GM19372 (cell line): ENCODE results near the gene STK25.
"Not testable (repeated sequence)": the region's sequence is repeated elsewhere in the genome, so short reads cannot be mapped to it uniquely, and the experiment has no call there.

Source experiments
- ATAC-seq: cut with Tn5 transposase; IDR thresholded peaks from one replicate; pipeline ENCODE4 v1.9.1; 2021; ENCODE audit warnings: mild to moderate bottlenecking, low read depth, moderate library complexity; ENCODE audit not compliant: unreplicated experiment

STK25 gene

DNA sequence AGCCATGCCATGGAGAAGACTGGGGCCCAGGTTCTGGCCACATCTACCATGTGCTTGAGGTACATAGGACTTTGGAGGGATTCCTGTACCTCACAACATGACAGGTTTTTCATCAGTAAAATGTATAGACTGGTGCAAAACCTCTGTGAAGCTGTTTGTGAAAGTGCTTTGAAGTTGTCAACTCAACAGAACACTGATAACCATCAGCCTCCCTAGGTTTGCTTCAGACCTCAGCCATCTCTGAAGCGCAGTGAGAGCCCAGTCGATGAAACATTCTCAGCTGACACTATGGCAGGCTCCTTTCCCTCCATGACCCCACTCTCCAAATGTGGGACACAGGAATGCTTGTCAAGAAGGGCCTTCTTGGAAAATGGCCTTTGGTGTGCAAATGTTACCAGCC lies 38.6 kb downstream of the STK25 start:
- no peak for ATAC-seq

DNA sequence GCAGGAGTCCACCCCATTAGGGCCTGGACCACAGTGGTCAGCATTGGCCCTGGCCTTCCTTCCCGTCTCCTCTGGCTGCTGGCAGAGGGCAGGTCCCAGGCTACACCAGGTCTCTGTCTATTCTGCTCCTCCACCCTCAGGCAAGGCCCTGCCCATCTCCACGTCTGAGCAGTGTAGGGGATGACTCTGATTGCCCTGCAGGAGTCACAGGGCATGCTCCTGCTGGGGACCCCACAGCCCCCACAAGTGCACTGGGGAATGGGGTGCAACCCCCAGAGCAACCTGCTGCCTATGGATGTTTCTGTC lies 40.0 kb downstream of the STK25 start:
- ATAC-seq: no peak

- no peak for ATAC-seq
These were observed 40.5 kb downstream of the STK25 start for GRCh38 chr2:241467777-241468475.

DNA sequence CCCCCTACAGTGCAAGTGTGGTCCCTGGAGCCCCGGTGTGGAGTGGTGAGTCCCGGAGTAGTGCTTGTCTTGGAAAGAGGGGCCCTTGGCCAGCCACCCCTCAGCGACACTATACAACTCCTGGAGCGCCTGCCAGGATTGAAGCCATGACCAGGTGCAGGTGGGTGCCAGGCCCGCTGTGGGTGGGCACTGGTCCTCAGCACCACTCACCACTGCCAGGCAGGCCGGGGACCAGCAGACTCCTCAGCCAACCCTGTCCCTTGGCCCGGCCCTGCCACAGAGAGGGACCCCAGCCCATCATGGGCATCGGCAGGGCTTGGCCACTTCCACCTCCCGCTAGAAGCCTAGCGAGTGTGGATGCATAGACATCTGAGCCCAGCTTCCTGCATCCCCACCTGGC lies 42.2 kb downstream of the STK25 start:
- no peak for ATAC-seq

DNA sequence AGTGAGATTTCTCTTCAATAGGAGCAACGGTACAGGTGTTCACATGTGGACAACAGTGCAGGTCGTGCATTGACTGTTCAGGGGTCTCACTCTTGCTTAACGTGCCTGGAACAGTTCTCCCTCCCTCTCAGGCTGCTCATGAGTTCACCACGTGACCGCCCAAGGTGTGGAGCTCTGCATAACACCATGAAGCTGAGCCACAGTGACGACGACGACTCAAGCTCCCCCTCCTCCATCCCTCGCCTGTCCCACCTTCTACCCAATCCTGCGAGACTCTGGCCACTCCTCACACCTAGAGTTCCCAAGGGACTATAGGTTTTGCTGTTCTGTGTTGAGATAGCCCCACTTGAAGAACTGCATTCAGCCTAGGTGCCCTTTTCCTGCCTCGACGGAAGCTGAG lies 42.8 kb downstream of the STK25 start:
- no peak for ATAC-seq

- ATAC-seq: no peak
These were observed 44.9 kb downstream of the STK25 start for GRCh38 chr2:241463276-241464135.

DNA sequence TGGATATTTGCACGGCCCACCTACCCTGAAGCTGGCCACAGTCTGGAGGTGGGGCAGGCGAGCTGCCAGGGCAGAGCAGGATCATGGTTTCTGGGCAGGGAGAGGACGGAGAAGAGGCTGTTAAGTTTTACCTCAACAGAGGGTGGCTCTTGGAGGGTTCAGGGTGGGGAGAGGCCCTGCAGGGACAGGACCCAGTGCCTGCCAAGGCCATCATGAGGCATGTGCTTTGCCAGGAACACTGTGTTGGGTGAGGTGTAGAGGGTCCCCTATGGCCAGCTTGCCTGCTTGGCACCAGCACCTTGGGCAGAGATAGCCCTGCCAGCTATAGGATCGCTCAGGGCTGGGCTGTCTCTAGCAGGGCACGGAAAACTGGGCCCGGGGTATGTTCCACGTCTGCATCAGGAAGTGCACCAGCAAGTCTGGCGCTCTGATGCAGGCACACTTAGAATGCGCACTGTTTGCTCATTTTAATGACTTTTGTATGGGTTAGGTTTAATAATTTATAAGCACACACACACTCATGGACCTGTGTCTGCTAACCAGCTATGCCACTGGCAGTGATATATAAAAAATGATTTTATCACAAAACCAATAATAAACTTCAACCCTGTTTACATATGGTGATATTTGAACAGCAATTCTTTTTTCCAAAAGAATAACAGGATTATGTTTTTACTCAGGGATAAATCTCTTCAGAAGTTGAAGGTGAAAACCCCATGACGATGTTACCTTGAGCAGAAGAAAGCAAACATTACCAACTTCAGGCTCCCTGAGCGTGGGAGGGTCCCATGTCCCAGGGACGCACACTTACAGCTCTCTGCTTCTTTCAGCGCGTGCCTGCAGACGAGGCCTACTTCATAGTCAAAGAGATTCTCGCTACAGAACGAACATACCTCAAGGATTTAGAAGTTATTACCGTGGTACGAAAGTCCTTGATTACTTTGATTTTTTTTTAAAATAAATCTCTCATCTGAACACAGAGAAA lies 46.4 kb downstream of the STK25 start:
- ATAC-seq: no peak

- no peak for ATAC-seq
These were observed 47.8 kb downstream of the STK25 start for GRCh38 chr2:241460631-241461030.

- ATAC-seq: no peak
These were observed 48.9 kb downstream of the STK25 start for GRCh38 chr2:241459520-241459919.

- ATAC-seq: no peak
These were observed 49.7 kb downstream of the STK25 start for GRCh38 chr2:241458687-241459086.

DNA sequence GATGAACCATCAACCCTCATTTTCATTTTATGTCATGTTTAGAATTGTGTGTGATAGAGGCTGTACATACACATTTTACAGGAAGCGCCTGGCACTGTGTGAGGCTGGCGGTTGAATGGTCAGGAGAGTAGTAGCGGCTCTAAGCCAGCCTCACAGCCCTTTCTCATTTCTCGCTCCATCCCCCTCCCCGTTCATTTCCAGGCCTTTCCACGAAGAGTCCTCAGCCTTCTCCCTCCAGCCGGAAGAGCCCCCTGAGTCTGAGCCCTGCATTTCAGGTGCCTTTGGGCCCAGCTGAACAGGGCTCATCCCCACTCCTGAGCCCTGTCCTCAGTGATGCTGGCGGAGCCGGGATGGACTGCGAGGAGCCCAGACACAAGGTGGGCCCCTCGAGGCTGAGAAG lies 51.8 kb downstream of the STK25 start:
- ATAC-seq: no peak

DNA sequence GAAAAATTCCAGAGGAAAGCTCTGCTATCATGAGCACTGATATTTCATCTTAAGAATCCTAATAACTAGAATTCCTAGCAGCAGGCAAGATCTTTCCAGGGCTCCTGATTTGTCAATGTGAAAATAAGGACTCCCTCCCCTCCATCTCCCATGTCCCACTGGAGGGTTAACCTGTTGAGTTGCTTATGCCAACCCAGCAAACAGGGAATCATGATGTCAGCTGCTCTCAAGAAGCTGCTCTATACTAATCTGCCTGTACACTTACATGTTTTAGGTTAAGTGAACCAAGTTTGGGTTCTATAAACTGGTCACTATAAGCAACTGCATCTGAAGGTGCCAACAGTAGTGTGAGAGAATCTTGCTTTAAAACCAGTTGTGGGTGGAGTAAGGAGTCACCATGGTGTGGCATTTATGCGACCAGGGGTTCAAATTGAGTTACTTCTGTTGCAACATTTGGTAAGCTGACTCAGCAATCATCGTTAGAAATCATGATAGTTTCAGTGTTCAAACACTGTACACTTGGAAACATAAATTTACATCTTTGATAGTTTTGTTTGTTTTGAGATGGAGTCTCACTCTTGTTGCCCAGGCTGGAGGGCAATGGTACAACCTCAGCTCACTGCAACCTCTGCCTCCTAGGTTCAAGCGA lies 53.4 kb downstream of the STK25 start:
- ATAC-seq: no peak

DNA sequence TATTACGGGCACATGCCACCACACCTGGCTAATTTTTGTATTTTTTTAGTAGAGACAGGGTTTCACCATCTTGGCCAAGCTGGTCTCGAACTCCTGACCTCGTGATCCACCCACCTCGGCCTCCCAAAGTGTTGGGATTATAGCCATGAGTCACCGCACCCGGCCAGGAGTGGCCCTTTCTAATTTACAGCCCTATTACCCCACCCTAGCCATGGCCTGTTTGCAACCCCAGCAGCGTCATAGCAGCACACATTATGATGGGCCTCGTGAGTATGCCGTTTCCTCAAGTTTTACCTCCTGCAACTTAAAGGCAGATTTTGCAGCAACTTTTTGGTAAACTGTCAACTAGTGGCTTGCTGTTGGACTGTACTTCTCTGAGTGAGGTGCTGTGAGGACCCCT lies 54.5 kb downstream of the STK25 start:
- not testable (repeated sequence) for ATAC-seq

- no peak for ATAC-seq
These were observed 56.4 kb downstream of the STK25 start for GRCh38 chr2:241451840-241452506.

- not testable (repeated sequence) for ATAC-seq
These were observed 58.3 kb downstream of the STK25 start for GRCh38 chr2:241450092-241450491.

GRCh38 chr2:241445426-241445825 lies 63.0 kb downstream of the STK25 start:
- no peak for ATAC-seq

DNA sequence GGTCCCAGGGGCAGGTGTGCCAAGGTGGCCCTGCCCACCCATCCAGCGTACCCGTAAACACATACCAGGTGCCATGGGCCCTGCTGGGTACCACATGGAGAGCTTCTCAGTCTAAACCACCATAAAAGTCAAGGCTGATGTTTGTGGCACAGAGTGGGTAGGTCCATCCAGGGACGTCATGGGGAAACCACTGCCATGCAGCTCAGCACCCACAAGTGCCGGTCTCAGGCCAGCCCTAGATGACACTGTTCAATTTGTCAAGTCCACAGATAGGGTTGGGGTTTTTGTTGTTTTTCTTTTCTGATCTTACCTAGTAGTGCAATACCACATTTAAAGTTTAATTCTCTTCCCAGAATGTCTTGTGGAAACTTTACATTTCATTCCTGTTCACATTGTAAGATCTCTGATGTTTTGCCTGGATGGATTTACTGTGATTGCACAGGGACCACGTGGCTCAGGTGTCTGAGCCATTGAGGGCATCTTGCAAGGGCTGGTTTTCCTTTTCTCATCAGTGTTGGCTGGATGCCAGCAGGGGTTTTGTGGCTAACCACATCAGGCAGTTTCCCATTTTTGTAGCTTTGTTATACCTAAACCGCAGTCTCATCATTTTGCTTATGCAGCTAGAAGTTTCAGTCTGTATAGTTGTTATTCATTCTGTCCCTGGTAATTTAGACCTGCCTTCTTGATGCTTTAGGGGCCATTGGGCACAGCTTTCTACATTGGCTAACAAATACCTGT lies 64.7 kb downstream of the STK25 start:
- ATAC-seq: peak; percentile 48
